ENCODE results near the gene C19orf81. TPM values are rescaled to one million over a fixed set of nuclear protein-coding genes. Genes with fewer than 3 reads are reported as not detected.

Gene C19orf81
- total RNA-seq, 1 donor, result not detected

DNA sequence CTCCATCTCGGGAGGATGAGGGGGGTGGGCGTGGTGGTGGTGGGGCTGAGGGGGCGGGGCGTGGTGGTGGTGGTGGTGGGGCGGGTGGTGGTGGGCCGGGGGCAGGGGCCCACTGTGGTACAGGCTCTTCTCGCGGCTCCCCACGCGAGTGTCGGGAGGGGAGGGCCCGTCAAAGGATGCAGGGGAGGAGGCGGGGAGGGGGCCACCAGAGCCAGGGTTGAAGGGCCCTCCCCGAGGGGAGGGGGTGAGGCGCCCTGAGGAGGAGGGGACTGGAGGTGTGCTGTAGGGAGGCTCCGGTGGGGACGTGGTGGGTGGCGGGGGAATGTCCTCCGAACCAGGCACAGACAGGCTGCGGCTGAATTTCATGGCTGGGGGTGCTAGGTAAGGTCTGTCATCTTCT lies 19.6 kb downstream of the C19orf81 start:
- H4K20me1 ChIP-seq (ENCODE audit: insufficient read depth, low read length), result no peaks in the 10 kb centered on the region
- H2AFZ ChIP-seq (ENCODE audit: low read length), result no peak overlapping the region
- no peak overlapping the region for H3K27ac ChIP-seq (ENCODE audit: low read depth, low read length)
- H3K4me2 ChIP-seq (ENCODE audit: insufficient read depth, low read length), result no peak overlapping the region
- H3K36me3 ChIP-seq (ENCODE audit: insufficient read depth, low read length), result no peaks in the 10 kb centered on the region
- no peaks in the 10 kb centered on the region for H3K9me3 ChIP-seq (ENCODE audit: low read depth, low read length)
- no peaks in the 10 kb centered on the region for H3K4me1 ChIP-seq (ENCODE audit: insufficient read depth, low read length)
- no peak for DNase-seq (ENCODE audit: insufficient read length, low spot score, missing footprints)
- H3K27me3 ChIP-seq (ENCODE audit: insufficient read depth, low read length), result peaks cover 25% of the 10 kb centered on the region
- H3K79me2 ChIP-seq (ENCODE audit: insufficient read depth, low read length), result no peaks in the 10 kb centered on the region
- no peak overlapping the region for H3K4me3 ChIP-seq (ENCODE audit: insufficient read depth, low read length)
- no peak for TF ChIP-seq CTCF (IDR thresholded peaks at IDR 0.05; ENCODE audit: extremely low read depth, low read depth, low read length)

- Histone ChIP-seq H3K36me3 (ENCODE audit: insufficient read depth, low read length) (no peaks in the 10 kb centered on the region), H3K27me3 (ENCODE audit: insufficient read depth, low read length) (peaks cover 25% of the 10 kb centered on the region), H3K4me2 (ENCODE audit: insufficient read depth, low read length) (no peak overlapping the region), H3K27ac (ENCODE audit: low read depth, low read length) (no peak overlapping the region), H4K20me1 (ENCODE audit: insufficient read depth, low read length) (no peaks in the 10 kb centered on the region), H2AFZ (ENCODE audit: low read length) (no peak overlapping the region), H3K9me3 (ENCODE audit: low read depth, low read length) (no peaks in the 10 kb centered on the region), H3K4me3 (ENCODE audit: insufficient read depth, low read length) (no peak overlapping the region), H3K79me2 (ENCODE audit: insufficient read depth, low read length) (no peaks in the 10 kb centered on the region), H3K4me1 (ENCODE audit: insufficient read depth, low read length) (no peaks in the 10 kb centered on the region)
- TF ChIP-seq CTCF (IDR thresholded peaks at IDR 0.05; ENCODE audit: extremely low read depth, low read depth, low read length), result peak; percentile 85
- peak; percentile 96 for DNase-seq (ENCODE audit: insufficient read length, low spot score, missing footprints)
These were observed 20.3 kb downstream of the C19orf81 start for GRCh38 chr19:50669302-50670101.

GRCh38 chr19:50670102-50670380 lies 20.8 kb downstream of the C19orf81 start:
- no peak overlapping the region for H3K27ac ChIP-seq (ENCODE audit: low read depth, low read length)
- H3K27me3 ChIP-seq (ENCODE audit: insufficient read depth, low read length), result peaks cover 23% of the 10 kb centered on the region
- no peaks in the 10 kb centered on the region for H3K36me3 ChIP-seq (ENCODE audit: insufficient read depth, low read length)
- no peak for TF ChIP-seq CTCF (IDR thresholded peaks at IDR 0.05; ENCODE audit: extremely low read depth, low read depth, low read length)
- DNase-seq (ENCODE audit: insufficient read length, low spot score, missing footprints), result no peak
- H4K20me1 ChIP-seq (ENCODE audit: insufficient read depth, low read length), result no peaks in the 10 kb centered on the region
- H3K4me2 ChIP-seq (ENCODE audit: insufficient read depth, low read length), result no peak overlapping the region
- no peak overlapping the region for H3K4me3 ChIP-seq (ENCODE audit: insufficient read depth, low read length)
- H2AFZ ChIP-seq (ENCODE audit: low read length), result no peak overlapping the region
- H3K4me1 ChIP-seq (ENCODE audit: insufficient read depth, low read length), result no peaks in the 10 kb centered on the region
- H3K79me2 ChIP-seq (ENCODE audit: insufficient read depth, low read length), result no peaks in the 10 kb centered on the region
- H3K9me3 ChIP-seq (ENCODE audit: low read depth, low read length), result no peaks in the 10 kb centered on the region

GRCh38 chr19:50673118-50673517 lies 23.9 kb downstream of the C19orf81 start:
- Histone ChIP-seq H3K27ac (ENCODE audit: low read depth, low read length) (no peak overlapping the region), H3K27me3 (ENCODE audit: insufficient read depth, low read length) (peaks cover 4% of the 10 kb centered on the region), H3K79me2 (ENCODE audit: insufficient read depth, low read length) (no peaks in the 10 kb centered on the region), H3K4me2 (ENCODE audit: insufficient read depth, low read length) (no peak overlapping the region), H3K9me3 (ENCODE audit: low read depth, low read length) (no peaks in the 10 kb centered on the region), H2AFZ (ENCODE audit: low read length) (no peak overlapping the region), H3K4me3 (ENCODE audit: insufficient read depth, low read length) (no peak overlapping the region), H4K20me1 (ENCODE audit: insufficient read depth, low read length) (no peaks in the 10 kb centered on the region), H3K36me3 (ENCODE audit: insufficient read depth, low read length) (no peaks in the 10 kb centered on the region), H3K4me1 (ENCODE audit: insufficient read depth, low read length) (no peaks in the 10 kb centered on the region)
- no peak for DNase-seq (ENCODE audit: insufficient read length, low spot score, missing footprints)
- no peak for TF ChIP-seq CTCF (IDR thresholded peaks at IDR 0.05; ENCODE audit: extremely low read depth, low read depth, low read length)
